Measurements from ENCODE around the gene GBA2.

GBA2 gene

GRCh38 chr9:35763803-35764202, 14.8 kb upstream of the GBA2 start:
- no peak for DNase-seq

GRCh38 chr9:35763181-35763580, 14.2 kb upstream of the GBA2 start:
- DNase-seq, result no peak

- no peak for DNase-seq
These were observed 11.6 kb upstream of the GBA2 start for GRCh38 chr9:35760651-35761050.

GRCh38 chr9:35759795-35760194, 10.8 kb upstream of the GBA2 start:
- DNase-seq, result no peak

- no peak for DNase-seq
These were observed 9.5 kb upstream of the GBA2 start for GRCh38 chr9:35758475-35759050.

- no peak for DNase-seq
These were observed 8.9 kb upstream of the GBA2 start for GRCh38 chr9:35757892-35758275.

GRCh38 chr9:35757226-35757891, 8.3 kb upstream of the GBA2 start:
- DNase-seq, result no peak

- DNase-seq, result peak; percentile 63
These were observed 7.5 kb upstream of the GBA2 start for GRCh38 chr9:35756275-35757225.

GRCh38 chr9:35755071-35755470, 6.0 kb upstream of the GBA2 start:
- no peak for DNase-seq

GRCh38 chr9:35754264-35754663, 5.2 kb upstream of the GBA2 start, which contains the start of gene MSMP:
Gene MSMP, minus strand, starts transcription at chr9:35754276. Its CDS starts 147 bp downstream, at chr9:35754129.
- DNase-seq, result no peak

- DNase-seq, result no peak
These were observed 4.4 kb upstream of the GBA2 start for GRCh38 chr9:35753466-35753865.

GRCh38 chr9:35750256-35750531, 1.2 kb upstream of the GBA2 start:
- DNase-seq, result no peak

GRCh38 chr9:35749515-35750255, 657 bp upstream of the GBA2 start:
- peak; percentile 23 for DNase-seq

GRCh38 chr9:35748242-35748857, 678 bp downstream of the GBA2 start:
- no peak for DNase-seq

- no peak for DNase-seq
These were observed 2.4 kb downstream of the GBA2 start for GRCh38 chr9:35746583-35746982.

- no peak for DNase-seq
These were observed 3.5 kb downstream of the GBA2 start for GRCh38 chr9:35745569-35745968.

GRCh38 chr9:35743880-35744518, 5.0 kb downstream of the GBA2 start:
- no peak for DNase-seq

- DNase-seq, result no peak
These were observed 5.6 kb downstream of the GBA2 start for GRCh38 chr9:35743452-35743851.

- DNase-seq, result no peak
These were observed 7.3 kb downstream of the GBA2 start for GRCh38 chr9:35741740-35742139.

GRCh38 chr9:35740243-35740642, 8.8 kb downstream of the GBA2 start:
- no peak for DNase-seq

- DNase-seq, result no peak
These were observed 10.1 kb downstream of the GBA2 start for GRCh38 chr9:35738924-35739323.

- no peak for DNase-seq
These were observed 10.8 kb downstream of the GBA2 start for GRCh38 chr9:35738186-35738585.

Measured in effector CD8-positive, alpha-beta T cell (primary cell).